HG02840 (cell line): ENCODE results near the gene SMYD5.
"Not testable (repeated sequence)": the region's sequence is repeated elsewhere in the genome, so short reads cannot be mapped to it uniquely, and the experiment has no call there.

Source experiments
- ATAC-seq: cut with Tn5 transposase; IDR thresholded peaks from one replicate; pipeline ENCODE4 v1.9.1; 2021; ENCODE audit warnings: mild to moderate bottlenecking, moderate library complexity, moderate number of reproducible peaks; ENCODE audit not compliant: unreplicated experiment, low FRiP score

Gene SMYD5

DNA sequence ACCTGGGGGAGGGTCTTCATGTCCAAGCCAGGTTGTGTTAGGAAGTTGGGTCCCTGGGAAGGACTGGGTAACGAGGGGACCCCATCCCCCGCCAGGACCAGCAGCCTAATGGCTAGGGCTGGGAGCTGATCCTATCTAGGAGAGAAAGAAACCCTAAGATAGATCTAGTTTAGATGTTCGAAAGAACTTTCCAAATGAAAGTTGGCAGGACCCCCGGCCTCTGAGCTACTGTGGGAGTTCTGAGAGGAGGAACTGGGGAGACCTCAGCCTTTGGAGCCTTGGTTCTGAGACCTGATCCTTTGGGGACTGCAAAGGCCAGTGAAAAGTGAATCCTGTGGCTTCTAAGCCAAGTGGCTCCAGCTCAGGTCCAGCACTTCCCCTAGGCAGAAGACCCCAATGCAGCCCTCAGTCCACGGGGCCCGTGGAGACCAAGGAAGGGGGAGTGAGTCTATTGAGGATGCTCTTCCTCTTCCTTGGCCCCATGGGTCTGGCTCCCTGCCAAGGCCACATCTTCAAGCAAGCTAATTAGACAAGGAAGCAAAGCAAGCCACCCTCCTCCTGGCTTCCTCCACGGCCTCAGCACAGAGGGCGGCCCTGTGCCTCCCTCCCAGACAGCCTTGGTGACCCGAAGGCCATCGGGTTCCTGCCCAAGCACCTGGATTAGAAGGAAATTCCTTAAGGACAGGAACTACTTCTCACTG lies 43.5 kb downstream of the SMYD5 start:
- ATAC-seq = no peak

DNA sequence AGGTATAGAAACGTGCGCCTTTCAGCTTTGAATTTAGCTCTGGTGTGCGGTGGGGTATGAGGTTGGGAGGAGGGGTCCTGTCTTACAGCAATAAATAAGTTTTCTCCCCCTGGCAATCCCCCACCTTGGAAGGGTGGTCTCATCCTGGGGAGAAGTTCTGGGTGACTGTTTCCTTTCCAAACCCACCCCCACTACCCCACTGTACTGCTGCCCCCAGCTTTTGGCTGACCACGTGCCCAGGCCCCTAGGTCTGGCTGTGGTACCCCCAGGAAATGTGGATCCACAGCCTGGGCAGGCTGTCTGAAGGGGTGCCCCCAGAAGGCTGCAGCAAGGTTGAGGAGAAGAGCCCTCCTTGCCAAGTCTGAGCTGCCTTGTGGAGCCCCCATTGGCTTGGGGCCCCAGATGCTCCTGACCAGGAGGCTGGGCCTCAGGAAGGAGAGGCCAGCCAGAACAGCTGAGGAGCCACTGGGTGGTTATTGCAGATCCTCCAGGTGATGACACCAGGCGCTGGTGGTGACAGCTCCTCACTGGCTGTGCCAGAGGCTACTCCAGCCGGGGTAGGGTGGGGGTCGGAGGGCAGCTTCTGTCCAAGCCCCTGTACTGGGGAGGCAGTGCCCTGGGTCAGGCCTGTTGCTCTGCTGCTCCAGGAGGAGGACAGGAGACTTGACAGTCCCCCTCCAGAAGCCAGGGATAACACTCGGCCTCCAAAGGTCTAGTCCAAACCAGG lies 44.3 kb downstream of the SMYD5 start:
- ATAC-seq = no peak

DNA sequence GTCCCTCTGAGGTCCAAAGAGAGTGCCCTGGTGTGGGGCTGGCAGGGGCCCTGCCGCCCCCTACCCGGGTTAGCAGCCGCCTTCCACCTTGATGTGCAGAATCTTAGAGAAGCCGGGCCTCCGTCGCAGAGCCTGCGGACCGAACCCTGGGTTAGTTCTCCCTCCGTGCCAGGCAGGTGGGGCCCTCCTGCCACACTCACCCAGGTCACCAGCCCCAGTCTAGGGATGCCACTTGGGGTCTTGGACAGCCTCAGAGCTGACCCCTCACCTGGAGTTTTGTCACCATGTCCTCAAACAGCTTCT lies 44.8 kb downstream of the SMYD5 start:
- ATAC-seq = no peak

DNA sequence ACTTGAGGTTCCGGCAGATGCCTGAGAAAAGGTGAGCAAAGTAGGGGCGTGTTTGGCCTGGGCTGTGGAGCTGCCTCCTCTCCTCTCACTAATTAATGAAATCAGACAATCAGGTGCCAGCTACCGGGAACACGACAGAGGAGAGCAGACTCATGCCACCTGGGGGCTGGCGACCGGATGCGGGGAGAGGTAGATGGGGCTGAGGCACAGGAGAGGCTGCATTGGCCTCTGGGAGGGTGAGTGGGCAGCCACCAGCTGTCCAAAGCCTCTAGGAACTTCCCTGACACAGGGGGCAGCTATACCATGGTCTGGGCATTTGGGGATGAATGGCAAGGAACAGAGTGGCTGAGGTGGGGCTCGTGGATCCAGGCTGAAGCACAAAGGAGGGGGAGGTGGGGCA lies 45.2 kb downstream of the SMYD5 start:
- ATAC-seq = no peak

DNA sequence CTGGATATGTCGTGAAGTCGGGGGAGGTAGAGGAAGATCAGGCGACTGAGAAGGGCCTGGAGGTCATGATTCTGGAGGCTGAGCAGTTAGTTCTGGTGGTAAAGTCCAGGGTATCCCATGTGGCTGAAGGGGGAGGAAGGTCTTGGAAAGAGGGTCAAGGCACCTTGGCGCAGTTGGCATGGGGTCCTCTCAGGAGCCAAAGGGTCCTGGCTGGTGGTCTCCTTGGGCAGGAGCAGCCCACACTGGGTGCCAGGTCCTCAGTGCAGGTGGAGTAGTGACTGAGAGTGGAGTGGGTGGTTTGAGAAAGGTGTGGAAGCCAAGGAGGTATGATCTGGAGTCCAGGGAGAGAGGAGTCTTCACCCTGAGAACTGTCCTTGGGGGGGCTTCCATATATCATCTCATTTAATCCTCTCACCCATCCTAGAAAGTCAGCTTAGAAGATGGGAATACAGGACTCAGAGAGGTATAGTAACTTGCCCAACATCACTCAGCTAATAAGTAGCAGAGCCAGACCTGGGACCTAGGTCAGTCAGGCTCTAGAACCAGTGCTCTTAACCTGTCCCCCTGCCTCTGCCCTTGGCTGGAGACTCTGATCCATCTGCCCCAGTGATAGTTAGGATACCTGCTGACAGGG lies 45.8 kb downstream of the SMYD5 start:
- no peak for ATAC-seq

DNA sequence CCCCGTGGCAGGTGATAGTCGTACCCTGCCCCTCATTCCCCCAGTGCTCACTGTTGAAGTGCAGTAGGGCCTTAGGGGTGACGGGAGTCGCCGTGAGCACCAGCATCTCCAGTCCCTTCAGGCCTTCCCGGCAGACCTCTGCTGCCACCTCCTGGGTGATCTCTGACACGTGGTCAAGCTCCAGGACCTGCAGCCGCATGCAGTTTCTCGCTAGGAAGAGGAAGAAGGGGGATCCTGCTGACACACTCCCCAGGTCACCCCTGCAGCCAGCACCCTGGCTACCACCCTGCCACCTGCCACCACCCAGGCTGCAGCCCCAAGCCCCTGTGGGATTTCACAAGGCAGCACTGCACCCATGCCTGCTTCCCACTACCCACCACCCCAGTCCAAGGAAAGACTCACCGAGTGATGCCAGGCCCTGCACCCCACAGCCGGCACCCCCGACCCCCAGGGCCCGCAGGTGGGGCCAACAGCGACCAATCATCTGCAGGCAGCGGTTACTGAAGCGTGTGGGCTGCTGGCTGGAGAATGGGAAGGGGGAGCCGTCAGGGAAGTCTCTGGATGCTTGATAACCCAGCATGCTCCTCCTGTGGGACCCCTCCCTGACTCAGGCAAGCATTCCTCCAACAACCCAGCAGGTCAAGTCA lies 46.4 kb downstream of the SMYD5 start:
- no peak for ATAC-seq

DNA sequence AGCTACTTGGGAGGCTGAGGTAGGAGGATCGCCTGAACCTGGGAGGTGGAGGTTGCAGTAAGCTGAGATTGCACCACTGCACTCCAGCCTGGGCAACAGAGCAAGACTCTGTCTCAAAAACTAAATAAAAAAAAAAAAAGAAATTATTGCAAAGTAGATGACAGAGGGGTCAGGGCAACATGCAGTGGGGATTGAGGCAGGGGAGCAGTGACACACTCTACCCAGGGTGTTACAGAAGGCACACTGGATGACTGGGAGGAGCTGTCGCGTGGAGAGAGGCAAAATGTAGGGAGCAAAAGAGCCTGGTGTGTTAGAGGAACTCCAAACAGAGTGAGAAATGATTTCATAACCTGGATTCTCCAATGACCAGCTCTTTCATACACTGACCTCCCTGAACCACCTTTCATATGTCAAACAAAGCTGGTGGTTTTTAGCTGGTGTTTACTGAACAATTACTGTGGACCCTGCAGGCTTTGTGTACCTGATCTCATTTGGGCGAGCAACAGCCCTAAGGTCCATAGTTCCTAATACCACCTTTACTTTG lies 48.1 kb downstream of the SMYD5 start:
- ATAC-seq = no peak

DNA sequence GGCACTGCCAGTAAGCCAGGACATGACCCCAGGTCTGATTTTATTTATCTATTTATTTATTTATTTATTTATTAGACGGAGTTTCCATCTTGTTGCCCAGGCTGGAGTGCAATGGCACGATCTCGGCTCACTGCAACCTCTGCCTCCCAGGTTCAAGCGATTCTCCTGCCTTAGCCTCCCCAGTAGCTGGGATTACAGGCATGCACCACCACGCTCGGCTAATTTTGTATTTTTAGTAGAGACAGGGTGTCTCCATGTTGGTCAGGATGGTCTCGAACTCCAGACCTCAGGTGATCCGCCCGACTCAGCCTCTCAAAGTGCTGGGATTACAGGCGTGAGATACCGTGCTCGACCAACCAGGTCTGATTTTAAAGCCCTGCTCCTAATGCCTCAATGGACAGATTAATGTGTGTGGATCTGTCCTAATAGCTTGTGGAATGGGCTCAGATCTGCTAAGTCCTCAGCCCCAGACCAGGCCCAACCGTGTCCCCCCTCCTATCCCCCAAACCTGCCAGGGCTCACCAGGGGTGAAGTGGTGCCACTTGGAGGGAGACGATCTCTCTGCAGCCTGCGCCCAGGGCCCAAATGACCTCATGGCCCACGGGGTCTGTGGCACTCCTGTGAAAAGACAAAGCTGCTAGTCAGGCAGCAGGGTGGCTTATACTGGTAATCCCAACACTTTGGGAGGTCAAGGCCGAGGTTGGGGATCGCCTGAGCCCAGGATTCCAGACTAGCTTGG lies 48.8 kb downstream of the SMYD5 start:
- not testable (repeated sequence) for ATAC-seq

DNA sequence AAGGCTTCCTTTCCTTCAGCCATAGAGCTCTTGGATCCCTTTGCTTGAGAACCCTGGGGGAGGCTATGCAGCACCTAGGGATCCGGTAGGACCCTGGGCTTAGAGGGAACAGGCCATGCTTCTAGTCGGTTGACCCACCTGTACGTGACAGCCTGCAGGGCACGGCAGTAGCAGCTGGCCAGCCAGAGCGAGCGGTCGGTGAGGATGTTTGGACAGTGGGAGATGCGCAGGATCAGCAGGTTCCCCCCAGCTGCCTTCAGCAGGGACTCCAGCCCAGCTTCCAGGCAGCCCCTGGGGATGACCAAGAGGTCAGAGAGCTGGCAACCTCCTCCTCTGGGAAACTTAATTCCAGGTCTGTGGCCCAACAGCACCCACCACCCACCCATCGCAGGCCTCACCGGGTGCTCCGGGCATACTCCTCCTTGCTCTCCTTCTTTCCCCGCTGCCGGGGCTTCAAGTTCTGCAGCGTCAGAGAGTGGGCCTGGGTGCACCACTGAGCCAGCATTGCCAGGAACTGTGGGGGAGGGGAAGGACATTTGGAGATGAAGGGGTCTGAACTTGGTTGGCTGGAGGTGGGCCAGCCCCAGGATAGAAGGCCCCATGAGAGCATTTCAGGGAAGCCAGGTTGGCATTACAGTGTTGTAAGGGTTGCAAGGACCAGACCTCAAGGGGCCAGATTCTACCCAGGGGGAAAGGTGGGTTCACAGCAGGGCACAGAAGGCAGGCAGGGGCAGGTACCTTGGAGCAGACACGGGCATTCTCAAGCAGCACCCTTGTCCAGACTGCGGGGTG lies 49.7 kb downstream of the SMYD5 start:
- no peak for ATAC-seq

DNA sequence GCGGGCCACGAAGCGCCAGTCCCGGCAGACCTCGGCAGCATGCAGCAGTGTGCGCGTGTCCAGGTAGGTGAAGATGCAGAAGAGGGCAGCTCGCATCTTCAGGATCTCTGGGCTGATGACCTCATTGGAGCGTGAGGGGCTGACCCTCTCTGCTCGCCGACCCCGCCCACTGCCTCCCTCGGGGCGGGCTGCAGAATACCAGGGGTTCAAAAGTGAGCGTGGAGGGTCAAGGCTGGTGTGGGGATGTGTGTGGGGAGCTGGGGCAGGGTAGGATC lies 50.2 kb downstream of the SMYD5 start:
- ATAC-seq = no peak

DNA sequence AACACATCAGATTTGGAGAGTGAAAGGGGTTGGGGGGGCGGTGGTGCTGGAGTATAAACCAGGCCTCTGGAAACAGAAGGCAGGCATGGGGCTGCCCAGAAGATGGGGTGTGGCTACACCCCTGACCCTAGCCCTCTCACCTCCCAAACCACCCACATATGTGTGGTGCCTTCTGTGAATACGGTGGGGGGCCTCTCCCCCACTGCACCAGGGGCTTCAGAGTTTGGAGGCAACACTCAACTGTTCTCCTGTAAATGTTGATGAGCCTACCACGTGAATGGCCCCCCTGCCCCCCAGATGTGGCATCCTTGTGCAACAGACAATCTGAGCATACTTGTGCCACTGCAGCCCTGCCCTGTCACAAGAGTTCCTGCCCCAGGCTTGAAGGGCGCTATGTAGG lies 50.7 kb downstream of the SMYD5 start:
- no peak for ATAC-seq

DNA sequence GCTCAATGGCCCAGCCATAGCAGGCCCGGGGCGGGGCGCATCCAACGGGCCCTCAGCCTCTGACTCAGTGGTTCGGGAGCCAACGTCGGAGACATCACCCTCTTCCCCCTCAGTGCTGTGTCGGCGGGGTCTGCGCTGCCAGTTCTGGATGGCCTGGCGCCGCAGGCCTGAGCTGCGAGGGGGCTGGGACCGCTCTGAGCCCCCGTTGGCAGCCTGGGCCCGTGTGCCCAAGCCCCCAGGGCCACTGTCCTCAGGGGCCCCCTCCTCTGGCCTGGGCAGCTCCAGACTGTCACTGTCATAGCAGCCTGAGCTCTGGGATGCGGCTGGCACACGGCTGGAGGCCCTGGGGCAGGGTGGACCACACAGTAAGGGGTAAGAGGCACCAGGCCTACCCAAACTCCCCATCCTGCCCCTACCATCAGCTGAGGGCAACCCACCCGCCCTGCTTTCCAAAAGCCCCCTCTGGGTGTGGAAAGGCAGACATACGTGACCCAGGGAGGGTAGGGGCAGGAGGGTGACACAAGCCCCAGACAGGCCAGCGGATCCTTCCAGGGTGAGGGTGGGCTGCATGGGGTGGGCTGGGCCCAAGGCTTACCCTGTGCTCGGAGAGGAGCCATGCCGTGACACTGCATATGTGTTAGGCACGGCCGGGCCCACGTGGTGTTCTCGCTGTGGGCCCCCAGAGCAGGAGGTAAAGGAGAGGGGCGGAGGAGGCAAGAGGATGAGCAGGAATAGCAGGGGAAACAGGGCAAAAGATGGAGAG lies 51.4 kb downstream of the SMYD5 start:
- ATAC-seq = no peak

DNA sequence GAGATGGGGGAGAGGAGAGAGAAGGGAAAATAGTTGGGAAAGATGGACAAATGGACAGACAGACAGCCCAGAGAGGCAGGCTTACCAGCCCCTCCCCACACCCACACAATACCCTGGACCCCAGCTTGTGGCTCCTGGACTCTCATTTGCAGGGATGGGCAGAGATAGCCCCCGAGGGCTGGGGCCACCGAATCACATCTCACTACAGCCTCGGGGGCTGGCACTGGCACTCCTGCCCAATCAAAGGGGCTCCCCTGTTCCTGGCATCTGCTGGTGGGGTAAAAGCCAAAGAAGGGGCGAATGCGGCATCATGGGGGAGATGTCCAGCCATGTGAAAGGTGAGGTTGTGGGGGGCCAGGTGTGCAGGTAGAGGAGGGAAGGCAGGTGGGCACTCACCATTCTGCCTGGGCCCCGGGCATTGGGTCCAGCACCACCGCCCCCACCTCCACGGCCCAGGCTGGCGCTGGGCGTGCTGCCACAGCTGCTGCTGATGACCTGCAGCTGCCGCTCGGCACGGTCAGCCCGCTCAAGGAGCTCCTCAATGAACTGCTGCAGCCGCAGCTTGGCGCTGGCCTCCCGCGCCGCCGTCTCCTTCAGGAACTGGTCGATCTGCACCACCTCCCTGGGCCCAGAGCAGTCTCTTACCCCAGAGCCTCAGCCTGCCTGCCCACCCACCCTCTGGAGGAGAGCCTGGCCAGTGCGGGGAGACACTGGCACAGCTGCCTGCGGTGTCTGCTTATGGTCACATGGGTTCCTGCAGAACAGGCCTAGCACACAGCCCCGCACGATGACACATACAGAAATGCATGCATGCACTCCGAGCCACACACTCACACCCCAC lies 52.2 kb downstream of the SMYD5 start:
- ATAC-seq = no peak

DNA sequence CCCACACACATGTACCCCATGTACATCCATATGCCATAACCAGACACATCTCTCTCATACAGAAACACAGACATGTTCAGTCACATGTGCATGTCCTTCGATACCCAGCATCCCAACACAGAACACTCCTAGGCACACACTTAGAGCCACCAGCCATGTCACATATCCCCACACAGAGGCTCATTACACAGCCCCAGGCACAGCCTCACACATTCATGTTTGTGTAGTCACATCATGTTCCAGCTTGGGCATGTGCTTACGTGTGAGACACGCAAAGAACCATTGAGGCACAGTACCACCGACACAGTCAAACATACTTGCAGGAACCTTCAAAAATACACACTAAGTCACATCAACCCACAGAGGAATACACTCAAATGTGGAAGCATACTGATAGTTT lies 53.0 kb downstream of the SMYD5 start:
- ATAC-seq = no peak

DNA sequence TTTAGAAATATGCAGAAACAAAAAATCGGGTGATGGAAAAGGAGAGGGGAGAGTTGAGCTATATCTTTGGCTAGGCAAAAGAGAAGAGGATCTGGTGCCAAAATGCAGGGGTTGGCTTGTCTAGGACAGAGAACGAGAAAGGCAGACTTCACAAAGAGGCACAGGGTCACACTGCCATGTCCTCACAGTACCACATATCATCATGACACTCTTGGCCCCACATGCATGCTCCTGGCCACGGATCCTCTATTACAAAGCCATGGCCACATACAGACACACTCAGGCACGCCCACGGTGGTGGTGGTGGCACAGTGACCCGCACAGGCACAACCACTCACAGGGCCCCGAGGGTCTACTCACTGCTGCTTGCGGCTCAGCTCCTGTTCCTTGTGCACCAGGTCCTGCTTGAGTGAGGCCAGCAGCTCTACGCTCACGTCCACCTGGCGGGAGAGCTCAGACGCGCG lies 54.4 kb downstream of the SMYD5 start:
- ATAC-seq = no peak

DNA sequence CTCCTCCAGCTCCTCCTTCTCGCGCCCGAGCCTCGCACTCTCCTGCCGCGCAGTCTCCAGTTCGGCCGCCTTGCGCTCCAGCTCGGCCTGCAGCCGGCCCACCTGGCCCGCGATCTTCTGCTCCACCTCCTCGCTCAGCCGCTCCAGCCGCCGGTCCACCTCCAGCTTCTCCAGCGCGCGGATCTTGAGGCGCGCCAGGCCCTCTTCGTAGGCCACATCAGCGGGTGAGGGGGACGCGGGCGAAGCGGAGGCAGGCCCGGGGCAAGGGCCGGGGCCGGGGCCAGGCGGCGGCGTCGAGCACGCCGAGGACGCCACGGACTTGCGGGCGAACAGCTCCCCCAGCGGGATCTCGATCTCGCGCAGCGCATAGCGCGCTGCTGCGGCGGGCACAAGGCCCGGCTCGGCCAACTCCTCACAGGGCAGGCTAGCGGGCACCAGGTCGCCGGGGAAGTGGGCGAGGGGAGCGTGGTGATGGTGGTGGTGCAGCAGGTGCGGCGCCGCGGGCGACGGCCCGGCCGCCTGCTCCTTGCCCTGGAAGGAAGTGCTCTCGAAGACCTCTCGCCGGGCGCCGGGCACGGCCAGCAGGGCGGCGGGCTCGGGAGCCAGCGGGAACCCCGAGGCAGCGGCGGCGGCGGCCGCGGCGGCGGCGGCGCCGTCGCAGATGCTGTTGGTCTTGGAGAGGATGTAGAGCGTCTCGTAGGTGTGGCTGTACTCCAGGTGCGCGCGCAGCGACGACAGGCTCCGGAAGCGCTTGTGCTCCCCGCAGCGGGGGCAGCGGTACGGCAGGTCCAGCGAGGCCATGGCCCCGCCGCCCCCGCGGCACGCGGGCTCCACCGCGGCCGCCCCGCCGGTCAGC lies 55.0 kb downstream of the SMYD5 start:
- ATAC-seq = peak; percentile 50

DNA sequence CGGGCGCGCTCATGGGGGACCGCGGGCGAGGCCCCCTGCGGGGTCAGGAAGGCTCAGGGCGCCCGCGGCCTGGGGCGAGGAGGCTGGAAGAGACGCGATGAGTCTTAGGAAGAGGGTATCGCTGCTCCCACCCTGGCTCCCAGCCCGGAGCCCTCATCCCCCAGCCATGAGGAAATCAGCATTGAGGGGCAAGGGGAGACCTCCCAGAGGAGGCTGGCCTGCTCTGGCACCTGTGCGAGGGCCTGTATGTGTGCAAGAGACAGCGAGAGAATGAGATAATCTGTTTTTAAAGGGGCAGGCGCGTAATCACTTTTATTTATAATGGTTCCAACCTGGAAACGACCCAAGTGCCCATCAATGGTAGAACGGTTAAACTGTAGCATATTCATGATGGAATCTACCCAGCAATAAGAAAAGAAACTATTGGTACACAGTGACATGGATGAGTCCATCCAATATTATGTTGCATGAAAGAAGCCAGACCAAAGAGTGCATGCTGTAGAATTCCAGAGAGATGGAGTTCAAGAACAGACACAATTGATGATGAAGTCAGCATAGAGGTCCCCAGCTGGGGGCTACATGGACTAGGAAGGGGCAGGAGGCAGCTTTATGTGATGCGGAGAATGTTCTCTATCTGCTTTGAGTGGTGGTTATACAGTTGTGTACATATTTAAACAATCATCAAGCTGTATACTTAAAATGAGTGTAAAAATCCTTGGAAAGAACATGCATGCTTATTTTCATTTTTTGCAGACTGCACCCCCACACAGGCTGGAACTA lies 55.8 kb downstream of the SMYD5 start:
- no peak for ATAC-seq
